ENCODE data around the gene BCL6.

DNA sequence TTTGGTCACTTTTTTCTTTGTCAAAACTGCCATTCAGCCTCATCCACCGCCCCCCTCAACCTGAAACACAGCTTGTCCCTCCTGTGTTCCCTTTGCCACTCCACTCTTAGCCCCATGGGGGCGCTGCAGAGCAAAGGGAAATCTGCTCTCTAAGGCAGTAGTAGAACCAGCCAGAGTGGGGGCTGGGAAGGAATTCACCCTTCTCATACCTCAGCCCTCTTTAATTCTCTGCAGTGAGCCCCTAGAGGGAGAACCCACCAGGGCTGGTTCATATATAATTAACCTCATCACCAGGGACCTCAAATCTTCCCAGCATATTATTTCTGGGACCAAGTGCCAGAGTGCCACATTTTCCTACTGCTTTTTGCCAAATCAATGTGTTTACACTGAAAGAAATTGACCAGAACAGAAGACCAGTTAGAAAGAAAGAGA, 2.8 kb upstream of the BCL6 start:
- TF ChIP-seq POLR2AphosphoS5 (IDR thresholded peaks at IDR 0.05; ENCODE audit: low read depth, low read length) (no peak), TAF1 (IDR thresholded peaks at IDR 0.05; ENCODE audit: borderline replicate concordance, insufficient read depth, low read length) (no peak), SIN3A (IDR thresholded peaks at IDR 0.05; ENCODE audit: borderline replicate concordance, insufficient read depth, low read length) (no peak)
- TF ChIP-seq, protein P1, sequence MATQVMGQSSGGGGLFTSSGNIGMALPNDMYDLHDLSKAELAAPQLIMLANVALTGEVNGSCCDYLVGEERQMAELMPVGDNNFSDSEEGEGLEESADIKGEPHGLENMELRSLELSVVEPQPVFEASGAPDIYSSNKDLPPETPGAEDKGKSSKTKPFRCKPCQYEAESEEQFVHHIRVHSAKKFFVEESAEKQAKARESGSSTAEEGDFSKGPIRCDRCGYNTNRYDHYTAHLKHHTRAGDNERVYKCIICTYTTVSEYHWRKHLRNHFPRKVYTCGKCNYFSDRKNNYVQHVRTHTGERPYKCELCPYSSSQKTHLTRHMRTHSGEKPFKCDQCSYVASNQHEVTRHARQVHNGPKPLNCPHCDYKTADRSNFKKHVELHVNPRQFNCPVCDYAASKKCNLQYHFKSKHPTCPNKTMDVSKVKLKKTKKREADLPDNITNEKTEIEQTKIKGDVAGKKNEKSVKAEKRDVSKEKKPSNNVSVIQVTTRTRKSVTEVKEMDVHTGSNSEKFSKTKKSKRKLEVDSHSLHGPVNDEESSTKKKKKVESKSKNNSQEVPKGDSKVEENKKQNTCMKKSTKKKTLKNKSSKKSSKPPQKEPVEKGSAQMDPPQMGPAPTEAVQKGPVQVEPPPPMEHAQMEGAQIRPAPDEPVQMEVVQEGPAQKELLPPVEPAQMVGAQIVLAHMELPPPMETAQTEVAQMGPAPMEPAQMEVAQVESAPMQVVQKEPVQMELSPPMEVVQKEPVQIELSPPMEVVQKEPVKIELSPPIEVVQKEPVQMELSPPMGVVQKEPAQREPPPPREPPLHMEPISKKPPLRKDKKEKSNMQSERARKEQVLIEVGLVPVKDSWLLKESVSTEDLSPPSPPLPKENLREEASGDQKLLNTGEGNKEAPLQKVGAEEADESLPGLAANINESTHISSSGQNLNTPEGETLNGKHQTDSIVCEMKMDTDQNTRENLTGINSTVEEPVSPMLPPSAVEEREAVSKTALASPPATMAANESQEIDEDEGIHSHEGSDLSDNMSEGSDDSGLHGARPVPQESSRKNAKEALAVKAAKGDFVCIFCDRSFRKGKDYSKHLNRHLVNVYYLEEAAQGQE (IDR thresholded peaks at IDR 0.05; ENCODE audit: insufficient read depth in 1 of 2, low read depth in 2 of 2, low read length in 2 of 2) = no peak

All from PFSK-1 (cell line).